ENCODE data around the gene C10orf105.

DNA sequence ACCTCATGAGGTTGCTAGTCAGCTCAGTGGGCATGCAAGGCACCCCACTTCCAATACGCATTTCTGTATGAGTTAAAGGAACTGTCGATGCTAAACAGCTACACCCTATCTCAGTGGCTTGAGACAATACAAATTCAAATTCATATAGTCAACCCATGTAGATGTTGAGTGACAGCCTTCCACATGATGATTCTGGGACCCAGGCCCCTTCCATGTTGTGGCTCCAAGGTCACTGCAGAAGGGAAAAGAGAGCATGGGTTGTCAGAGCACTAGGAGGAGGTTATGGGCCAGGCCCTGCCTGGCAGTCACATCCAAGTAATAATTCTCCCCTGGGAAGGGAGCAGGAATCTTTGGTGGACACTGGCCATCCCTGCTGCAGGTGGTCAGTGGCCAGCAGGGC lies 28.2 kb downstream of the C10orf105 start:
- TF ChIP-seq YY1 (IDR thresholded peaks at IDR 0.05; ENCODE audit: insufficient read depth, insufficient read length) (no peak), SUZ12 (IDR thresholded peaks at IDR 0.05; ENCODE audit: extremely low read depth, insufficient read depth, insufficient read length) (no peak)
